Measurements from ENCODE around the gene EXTL1.

DNA sequence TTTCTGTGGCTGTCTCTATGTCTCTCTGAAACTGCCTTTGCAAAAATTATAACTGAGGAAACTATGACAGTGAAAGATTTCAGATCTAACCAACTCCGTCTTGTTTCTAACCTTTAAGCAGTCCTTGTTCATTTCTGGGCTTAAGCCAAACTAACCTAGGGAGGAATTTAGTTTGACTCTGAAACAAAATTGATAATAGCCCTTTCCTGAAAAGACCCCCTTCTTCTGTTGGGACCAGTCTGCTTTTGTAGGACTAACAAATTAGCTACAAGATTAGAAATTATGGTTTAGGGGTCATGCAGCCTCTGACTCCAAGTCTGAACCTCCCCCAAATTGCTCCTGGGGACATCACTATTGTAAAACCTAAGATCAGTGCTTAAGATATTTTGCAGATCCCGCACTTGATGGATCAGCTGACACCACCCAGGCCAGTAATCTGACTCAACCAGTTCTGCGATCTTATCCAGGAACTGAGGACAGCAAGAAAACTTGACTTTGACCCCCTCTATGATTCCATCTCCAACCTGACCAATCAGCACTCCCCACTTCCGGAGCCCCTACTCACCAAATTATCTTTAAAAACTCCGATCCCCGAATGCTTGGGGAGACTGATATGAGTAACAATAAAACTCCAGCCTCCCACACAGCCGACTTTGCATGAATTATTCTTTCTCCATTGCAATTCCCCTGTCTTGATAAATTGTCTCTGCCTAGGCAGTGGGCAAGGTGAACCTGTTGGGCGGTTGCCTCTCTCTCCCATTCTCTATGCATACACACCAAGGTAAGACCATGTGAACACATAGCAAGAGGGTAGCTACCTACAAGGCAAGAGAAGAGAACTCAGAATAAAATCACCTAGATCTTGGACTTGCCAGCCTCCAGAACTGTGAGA, 57.0 kb downstream of the EXTL1 start:
- TF ChIP-seq CTCF (IDR thresholded peaks at IDR 0.05; ENCODE audit: extremely low read depth in 1 of 2, insufficient read depth in 1 of 2, low read depth in 1 of 2, low read length in 2 of 2), result no peak
- no peak for TF ChIP-seq EZH2 (IDR thresholded peaks at IDR 0.05; ENCODE audit: borderline replicate concordance, low read depth, low read length, severe bottlenecking)
- TF ChIP-seq POLR2A (IDR thresholded peaks at IDR 0.05; ENCODE audit: low read depth, low read length), result no peak
